ENCODE data around the gene NEK7.

NEK7 gene

DNA sequence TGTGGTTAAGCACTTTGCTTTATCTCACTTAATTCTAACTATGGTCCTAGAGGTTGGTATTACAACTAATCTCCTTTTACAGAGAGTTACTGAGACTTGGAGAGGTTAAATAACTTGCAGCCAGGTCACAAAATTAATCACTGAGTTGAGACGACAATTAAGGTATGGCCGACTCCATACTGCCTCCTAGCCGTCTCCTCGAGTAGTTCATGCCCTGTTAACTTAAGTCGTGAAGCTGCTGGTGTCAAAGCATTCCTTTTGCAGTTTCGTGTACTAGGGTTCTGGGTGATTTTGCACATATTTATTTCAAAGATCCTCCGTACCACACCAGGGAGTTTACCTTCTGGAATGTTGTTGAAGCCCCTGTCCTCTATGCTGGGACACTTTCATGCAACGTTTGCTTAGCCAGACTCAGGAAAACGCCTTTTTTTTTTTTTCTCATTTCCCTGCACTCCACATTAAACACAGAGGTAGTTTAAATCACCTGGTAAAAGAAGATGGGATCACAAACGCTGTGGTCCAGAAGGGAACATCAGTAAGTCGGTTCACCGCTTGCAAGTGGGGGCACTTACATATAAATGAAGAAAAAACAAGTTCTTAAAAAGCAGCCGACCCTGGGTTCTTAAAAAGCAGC, 570 bp upstream of the NEK7 start:
- DNase-seq = peak; percentile 90
- peaks cover 22% of the 10 kb centered on the region for H3F3A ChIP-seq (ENCODE audit: insufficient read depth, low read length)
- H3K4me2 ChIP-seq (ENCODE audit: low read depth, low read length) = peak overlapping the region; percentile 79
- no peaks in the 10 kb centered on the region for H3K9me2 ChIP-seq (replicated peaks; ENCODE audit: insufficient read depth, low read length)
- TF ChIP-seq, protein P1, sequence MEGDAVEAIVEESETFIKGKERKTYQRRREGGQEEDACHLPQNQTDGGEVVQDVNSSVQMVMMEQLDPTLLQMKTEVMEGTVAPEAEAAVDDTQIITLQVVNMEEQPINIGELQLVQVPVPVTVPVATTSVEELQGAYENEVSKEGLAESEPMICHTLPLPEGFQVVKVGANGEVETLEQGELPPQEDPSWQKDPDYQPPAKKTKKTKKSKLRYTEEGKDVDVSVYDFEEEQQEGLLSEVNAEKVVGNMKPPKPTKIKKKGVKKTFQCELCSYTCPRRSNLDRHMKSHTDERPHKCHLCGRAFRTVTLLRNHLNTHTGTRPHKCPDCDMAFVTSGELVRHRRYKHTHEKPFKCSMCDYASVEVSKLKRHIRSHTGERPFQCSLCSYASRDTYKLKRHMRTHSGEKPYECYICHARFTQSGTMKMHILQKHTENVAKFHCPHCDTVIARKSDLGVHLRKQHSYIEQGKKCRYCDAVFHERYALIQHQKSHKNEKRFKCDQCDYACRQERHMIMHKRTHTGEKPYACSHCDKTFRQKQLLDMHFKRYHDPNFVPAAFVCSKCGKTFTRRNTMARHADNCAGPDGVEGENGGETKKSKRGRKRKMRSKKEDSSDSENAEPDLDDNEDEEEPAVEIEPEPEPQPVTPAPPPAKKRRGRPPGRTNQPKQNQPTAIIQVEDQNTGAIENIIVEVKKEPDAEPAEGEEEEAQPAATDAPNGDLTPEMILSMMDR (IDR thresholded peaks at IDR 0.05; ENCODE audit: low read length) = peak; percentile 96
- TF ChIP-seq EZH2phosphoT487 (IDR thresholded peaks at IDR 0.05; ENCODE audit: low read length) = no peak
- no peaks in the 10 kb centered on the region for H3K27me3 ChIP-seq (replicated peaks; ENCODE audit: insufficient read depth, low read length)
- peak overlapping the region; percentile 77; the same call in 1 of the 2 replicates for H3K27ac ChIP-seq (ENCODE audit: low read length)
- peak overlapping the region; percentile 97 for H2AFZ ChIP-seq (ENCODE audit: low read length)
- H4K20me1 ChIP-seq (ENCODE audit: insufficient read depth, low read length) = peaks cover 1% of the 10 kb centered on the region; the same call in 1 of the 2 replicates
- peaks cover 38% of the 10 kb centered on the region for H3K79me2 ChIP-seq (ENCODE audit: low read length)
- no peaks in the 10 kb centered on the region for H3K9me3 ChIP-seq (replicated peaks; ENCODE audit: insufficient read depth, low read length)
- no peaks in the 10 kb centered on the region for H3K36me3 ChIP-seq (replicated peaks; ENCODE audit: insufficient read depth, low read length)
- H3K4me1 ChIP-seq (ENCODE audit: low read length) = peaks cover 6% of the 10 kb centered on the region
- H3K9ac ChIP-seq (ENCODE audit: low read length) = peak overlapping the region; percentile 81
- peak overlapping the region; percentile 71 for H3K4me3 ChIP-seq (ENCODE audit: low read length)

- Histone ChIP-seq H3K4me1 (ENCODE audit: low read length) (peaks cover 11% of the 10 kb centered on the region), H4K20me1 (ENCODE audit: insufficient read depth, low read length) (peaks cover 7% of the 10 kb centered on the region), H3K4me3 (ENCODE audit: low read length) (peak overlapping the region; percentile 71), H3K27me3 (replicated peaks; ENCODE audit: insufficient read depth, low read length) (no peaks in the 10 kb centered on the region), H2AFZ (ENCODE audit: low read length) (peak overlapping the region; percentile 71), H3K4me2 (ENCODE audit: low read depth, low read length) (peak overlapping the region; percentile 90), H3K9me2 (replicated peaks; ENCODE audit: insufficient read depth, low read length) (no peaks in the 10 kb centered on the region), H3F3A (ENCODE audit: insufficient read depth, low read length) (peaks cover 22% of the 10 kb centered on the region), H3K9me3 (replicated peaks; ENCODE audit: insufficient read depth, low read length) (no peaks in the 10 kb centered on the region), H3K36me3 (replicated peaks; ENCODE audit: insufficient read depth, low read length) (no peaks in the 10 kb centered on the region), H3K79me2 (ENCODE audit: low read length) (peaks cover 49% of the 10 kb centered on the region), H3K9ac (ENCODE audit: low read length) (peak overlapping the region; percentile 81), H3K27ac (ENCODE audit: low read length) (peak overlapping the region; percentile 77; the same call in 1 of the 2 replicates)
- DNase-seq = peak; percentile 96
- TF ChIP-seq EZH2phosphoT487 (IDR thresholded peaks at IDR 0.05; ENCODE audit: low read length) (no peak), EZH2 (optimal IDR thresholded peaks at IDR 0.05; ENCODE audit: low read depth, low read length) (no peak)
- TF ChIP-seq, protein P1 (IDR thresholded peaks at IDR 0.05; ENCODE audit: low read length) = no peak
Observed at GRCh38 chr1:198157241-198157846, 546 bp downstream of the NEK7 start.

DNA sequence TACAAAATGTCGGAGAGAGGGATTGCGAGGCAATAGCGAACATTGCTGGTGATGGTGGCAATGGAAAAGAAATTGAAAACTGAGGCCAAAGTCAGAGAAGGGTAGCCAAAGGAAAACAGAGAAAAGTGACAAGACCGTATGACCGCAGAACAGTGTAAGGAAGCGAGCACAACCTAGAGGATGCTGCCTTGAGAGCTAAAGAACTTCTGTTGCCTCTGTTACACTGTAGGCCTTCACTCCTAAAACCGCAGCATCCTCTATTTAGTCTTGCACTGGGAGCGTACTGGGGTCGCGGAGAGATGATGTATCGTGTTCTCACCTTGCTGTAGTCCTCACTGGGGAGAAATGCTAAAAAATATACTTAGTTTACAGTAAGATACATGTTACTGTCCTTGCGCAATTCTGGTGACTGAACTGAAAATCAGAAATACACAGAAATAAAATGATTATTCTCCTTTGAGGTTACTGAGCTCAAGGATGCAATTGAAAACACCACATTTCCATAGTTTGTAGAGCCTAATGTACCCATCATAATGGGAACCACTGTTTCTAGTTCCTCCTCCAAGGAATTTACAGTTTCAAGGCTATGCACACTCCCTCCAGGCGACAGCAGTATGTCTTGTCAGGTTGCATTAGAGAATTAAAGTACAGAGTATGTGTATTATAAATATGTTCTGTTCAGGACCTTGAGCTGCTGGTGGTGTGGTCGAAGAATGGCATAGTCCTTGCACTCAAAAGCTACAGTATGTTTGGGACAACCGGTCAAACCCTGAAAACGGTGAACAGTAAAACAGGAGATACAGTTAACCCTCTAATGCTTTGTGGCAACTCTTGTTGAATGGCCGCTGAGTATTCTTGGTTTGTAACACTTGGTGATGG, 1.3 kb downstream of the NEK7 start:
- Histone ChIP-seq H3K9me2 (replicated peaks; ENCODE audit: insufficient read depth, low read length) (no peaks in the 10 kb centered on the region), H3K36me3 (replicated peaks; ENCODE audit: insufficient read depth, low read length) (no peaks in the 10 kb centered on the region), H3K9ac (ENCODE audit: low read length) (peak overlapping the region; percentile 81), H3K4me3 (ENCODE audit: low read length) (peak overlapping the region; percentile 71), H3K79me2 (ENCODE audit: low read length) (peaks cover 56% of the 10 kb centered on the region), H3K9me3 (replicated peaks; ENCODE audit: insufficient read depth, low read length) (no peaks in the 10 kb centered on the region), H3F3A (ENCODE audit: insufficient read depth, low read length) (peaks cover 22% of the 10 kb centered on the region), H3K4me1 (ENCODE audit: low read length) (peaks cover 13% of the 10 kb centered on the region), H4K20me1 (ENCODE audit: insufficient read depth, low read length) (peaks cover 7% of the 10 kb centered on the region), H2AFZ (ENCODE audit: low read length) (peak overlapping the region; percentile 72), H3K27me3 (replicated peaks; ENCODE audit: insufficient read depth, low read length) (no peaks in the 10 kb centered on the region), H3K27ac (ENCODE audit: low read length) (peak overlapping the region; percentile 77; the same call in 1 of the 2 replicates), H3K4me2 (ENCODE audit: low read depth, low read length) (peak overlapping the region; percentile 90)
- TF ChIP-seq EZH2 (optimal IDR thresholded peaks at IDR 0.05; ENCODE audit: low read depth, low read length) = no peak
- TF ChIP-seq, protein P1 (IDR thresholded peaks at IDR 0.05; ENCODE audit: low read length) = peak; percentile 7; the same call in 1 of the 2 replicates
- DNase-seq = peak; percentile 45
